ENCODE data around the gene IKZF3. TPM values are rescaled to one million over a fixed set of nuclear protein-coding genes. Genes with fewer than 3 reads are reported as not detected.
A peak's percentile ranks its signal among the peaks of the same experiment; 100 is the strongest.
"Not testable (repeated sequence)": the region's sequence is repeated elsewhere in the genome, so short reads cannot be mapped to it uniquely, and the experiment has no call there.

Gene IKZF3
- total RNA-seq (2014; rRNA removed; shearing (Covaris generic)) = not detected in 2 replicates

- DNase-seq (ENCODE audit: low read depth) = peak; percentile 30
These were observed at the start of gene IKZF3 for GRCh38 chr17:39863918-39864746. TSS of gene IKZF3 (minus strand) at chr17:39864312. CDS start at chr17:39864126, 186 bp downstream.

GRCh38 chr17:39908789-39909352 is 44.8 kb upstream of the IKZF3 start:
- DNase-seq (ENCODE audit: low read depth) = no peak

GRCh38 chr17:39904990-39905288 is 40.8 kb upstream of the IKZF3 start:
- DNase-seq (ENCODE audit: low read depth) = no peak

DNA sequence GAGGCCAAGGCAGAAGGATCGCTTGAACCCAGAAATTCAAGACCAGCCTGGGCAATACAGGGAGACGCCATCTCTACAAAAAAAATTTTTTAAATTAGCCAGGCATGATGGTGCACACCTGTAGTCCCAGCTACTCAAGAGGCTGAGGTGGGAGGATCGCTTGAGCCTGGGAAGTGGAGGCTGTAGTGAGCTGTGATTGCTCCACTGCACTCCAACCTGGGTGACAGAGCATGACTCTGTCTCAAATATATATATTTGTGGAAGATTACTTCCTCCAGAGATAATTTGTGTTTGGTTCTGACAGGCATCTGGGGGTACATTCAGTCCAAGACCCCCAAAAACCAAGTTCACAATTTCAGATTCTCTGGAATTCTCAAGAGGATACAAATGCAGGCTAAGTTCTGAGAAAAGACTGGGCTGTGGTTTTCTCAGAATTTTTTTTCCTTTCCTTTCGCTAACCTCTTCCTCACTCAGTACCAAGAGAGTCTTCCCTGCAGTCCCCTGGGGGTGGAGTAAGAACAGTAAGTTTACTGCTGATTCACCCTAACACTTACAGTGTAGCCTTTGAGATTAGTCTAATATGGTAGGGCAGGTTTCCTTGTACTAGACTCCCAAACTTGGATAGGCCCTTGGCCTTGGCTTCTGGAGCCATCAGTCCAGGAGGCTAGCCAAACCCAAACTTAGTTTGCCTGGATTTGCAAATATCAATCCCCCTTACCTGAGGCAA is 39.2 kb upstream of the IKZF3 start:
- DNase-seq (ENCODE audit: low read depth) = peak; percentile 44

- DNase-seq (ENCODE audit: low read depth) = not testable (repeated sequence)
These were observed 37.9 kb upstream of the IKZF3 start for GRCh38 chr17:39902027-39902426.

GRCh38 chr17:39899215-39899614 is 35.1 kb upstream of the IKZF3 start:
- no peak for DNase-seq (ENCODE audit: low read depth)

GRCh38 chr17:39898088-39898487 is 34.0 kb upstream of the IKZF3 start:
- no peak for DNase-seq (ENCODE audit: low read depth)

DNA sequence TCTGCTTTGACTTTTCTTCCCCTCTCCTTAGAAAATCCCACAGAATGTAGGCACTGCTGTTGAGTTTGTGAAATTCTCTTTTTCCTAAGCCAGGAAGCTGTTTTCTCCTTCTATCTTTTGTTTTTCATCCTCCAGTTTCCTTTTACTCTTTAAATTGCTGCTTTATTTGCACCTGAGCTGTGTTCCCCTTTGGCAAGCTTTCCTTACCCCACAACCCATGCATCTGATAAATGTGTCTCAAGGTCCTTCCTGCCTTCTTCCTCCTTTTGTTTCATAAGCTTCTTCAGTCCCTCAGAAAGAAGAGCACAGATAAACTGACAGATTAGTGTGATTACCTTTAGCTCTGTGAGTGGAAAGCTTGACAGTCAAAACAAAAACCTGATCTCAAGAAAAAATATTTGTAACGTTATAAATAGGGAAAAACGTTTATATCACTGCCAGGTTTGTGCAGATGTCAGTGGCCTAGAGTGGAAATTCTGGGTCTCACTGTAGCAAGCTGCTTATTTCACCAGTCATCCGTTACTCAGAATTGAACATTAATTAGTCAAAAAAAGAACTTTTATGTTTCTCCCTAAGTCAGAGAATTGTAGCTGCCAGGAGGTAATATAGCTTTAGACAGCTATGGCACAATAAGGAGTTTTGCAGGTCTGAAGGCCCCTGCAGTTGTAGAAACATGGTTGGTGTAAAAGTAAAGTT is 30.7 kb upstream of the IKZF3 start:
- no peak for DNase-seq (ENCODE audit: low read depth)

DNA sequence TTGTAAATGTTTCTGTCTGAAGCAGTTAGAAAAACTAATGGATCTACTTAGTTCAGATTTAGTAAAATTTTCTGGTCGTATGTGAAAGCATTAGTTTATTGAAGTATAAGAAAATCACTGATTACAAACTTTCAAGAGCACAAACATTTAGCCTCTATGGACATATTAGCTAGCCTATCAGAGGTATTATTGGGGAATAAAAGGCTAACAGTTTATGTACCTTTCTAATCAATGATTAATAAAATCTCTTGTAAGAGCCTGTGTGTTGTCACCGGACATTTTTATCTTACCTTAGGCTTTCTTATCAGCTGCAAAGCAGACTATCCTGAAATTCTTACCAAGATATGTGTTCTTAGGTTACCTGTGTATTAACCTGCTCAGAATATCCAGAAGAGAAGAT is 25.1 kb upstream of the IKZF3 start:
- no peak for DNase-seq (ENCODE audit: low read depth)

GRCh38 chr17:39887078-39887477 is 23.0 kb upstream of the IKZF3 start:
- no peak for DNase-seq (ENCODE audit: low read depth)

GRCh38 chr17:39886102-39886501 is 22.0 kb upstream of the IKZF3 start:
- not testable (repeated sequence) for DNase-seq (ENCODE audit: low read depth)

GRCh38 chr17:39872751-39873150 is 8.6 kb upstream of the IKZF3 start:
- peak; percentile 38 for DNase-seq (ENCODE audit: low read depth)

- no peak for DNase-seq (ENCODE audit: low read depth)
These were observed 7.7 kb upstream of the IKZF3 start for GRCh38 chr17:39871801-39872200.

DNA sequence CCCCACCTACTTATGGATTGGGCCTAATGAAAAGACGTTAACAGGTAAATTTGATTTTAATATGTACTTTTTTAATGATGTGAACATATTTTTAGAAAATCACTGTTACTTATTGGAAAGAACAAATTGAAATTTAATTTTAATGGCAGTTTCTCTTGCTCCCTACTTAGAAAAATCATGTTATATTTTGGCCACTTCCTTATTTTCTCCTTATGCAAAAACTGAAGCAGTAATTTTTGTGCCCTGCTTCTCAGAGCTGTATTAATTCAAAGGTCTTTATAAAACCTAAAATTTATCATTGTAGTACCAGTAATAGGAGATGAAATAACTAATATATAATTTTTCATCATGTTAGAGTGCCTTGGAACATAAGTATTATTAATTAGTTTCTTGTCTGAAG is 6.7 kb upstream of the IKZF3 start:
- no peak for DNase-seq (ENCODE audit: low read depth)

- DNase-seq (ENCODE audit: low read depth) = no peak
These were observed 4.4 kb upstream of the IKZF3 start for GRCh38 chr17:39868554-39868942.

- no peak for DNase-seq (ENCODE audit: low read depth)
These were observed 3.9 kb upstream of the IKZF3 start, which contains the start of gene ZPBP2 for GRCh38 chr17:39867880-39868553. TSS of gene ZPBP2 (plus strand) at chr17:39868202. CDS start at chr17:39868355, 153 bp downstream.

DNA sequence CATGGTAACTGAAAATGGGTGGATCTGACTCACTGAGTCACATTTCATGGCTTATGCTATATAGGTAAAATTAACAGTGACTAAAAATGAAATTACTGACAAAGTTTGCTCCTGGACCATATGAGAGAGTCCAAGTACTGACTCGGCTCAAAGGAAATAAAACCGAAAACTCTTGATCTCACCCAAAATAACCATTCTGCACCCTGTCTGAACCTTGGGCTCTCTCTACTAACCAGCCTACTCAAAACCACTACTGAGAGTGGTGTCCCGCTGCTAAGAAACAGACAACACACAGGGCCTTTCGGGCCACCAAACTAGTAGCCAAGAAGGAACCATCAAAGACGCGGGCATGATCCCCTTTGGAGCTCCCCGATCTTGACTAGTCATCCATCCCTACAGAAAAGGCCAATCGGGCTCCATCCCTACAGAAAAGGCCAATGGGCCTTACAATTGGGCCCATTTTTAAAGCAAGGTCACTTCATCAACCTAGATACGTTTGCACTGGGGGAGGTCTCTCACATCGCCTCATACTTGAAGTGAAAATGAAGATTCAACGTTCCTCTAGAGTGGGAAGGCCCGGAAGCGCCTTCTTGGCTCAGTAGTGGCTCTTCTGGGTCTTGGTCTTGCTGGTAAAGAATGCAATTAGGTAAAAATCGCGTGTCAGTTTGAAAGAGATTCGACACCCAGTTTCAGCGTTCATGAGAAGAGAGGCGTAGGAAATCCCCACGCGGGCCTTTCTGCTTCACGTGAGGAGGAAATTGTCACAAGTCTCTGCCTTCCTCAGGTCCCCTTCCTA is 3.2 kb upstream of the IKZF3 start:
- no peak for DNase-seq (ENCODE audit: low read depth)

DNA sequence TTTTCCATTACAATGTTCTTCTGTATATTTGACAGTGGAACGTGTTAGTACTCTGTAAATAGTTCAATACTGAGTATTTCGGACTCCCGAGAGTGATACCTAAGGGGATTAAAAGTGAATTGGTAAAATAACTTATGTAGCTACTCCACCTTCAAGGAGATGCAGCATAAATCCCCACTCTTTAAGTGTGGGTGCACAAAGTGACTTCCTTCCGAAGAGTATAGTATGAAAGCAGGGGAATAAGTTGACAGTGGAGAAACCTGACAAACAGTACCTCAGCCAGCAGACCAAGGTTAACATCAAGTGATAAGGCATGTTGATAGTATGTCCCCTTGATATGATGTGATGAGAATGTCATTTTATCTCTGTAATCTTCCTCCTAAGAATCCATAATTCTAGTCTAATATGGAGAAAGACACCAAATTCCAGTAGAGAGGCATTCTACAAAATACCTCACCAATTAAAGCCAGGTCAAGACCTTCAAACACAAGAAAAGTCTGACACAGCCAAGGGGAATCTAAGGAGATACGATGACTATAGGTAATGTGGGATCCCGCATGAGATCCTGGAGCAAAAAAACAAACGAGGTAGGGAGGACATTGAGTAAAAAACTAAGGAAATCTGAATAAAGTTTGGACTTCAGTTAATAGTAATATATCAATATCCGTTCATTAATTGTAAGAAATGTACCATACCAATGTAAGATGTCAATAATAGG is 2.1 kb upstream of the IKZF3 start:
- no peak for DNase-seq (ENCODE audit: low read depth)

GRCh38 chr17:39863244-39863917 is 731 bp downstream of the IKZF3 start:
- no peak for DNase-seq (ENCODE audit: low read depth)

- no peak for DNase-seq (ENCODE audit: low read depth)
These were observed 2.9 kb downstream of the IKZF3 start for GRCh38 chr17:39861235-39861634.
